MCF 10A (cell line): ENCODE measurements around the gene GPS1. TPM values are rescaled to one million over a fixed set of nuclear protein-coding genes. Genes with fewer than 3 reads are reported as not detected.

ENCODE experiments used
- BruUV-seq: library from RNA; stranded (reverse); fragments of 400-500 nt; replicated peaks from 2 replicates; lab custom pipeline; 2021; lab: Mats Ljungman, UMichigan
- CTCF ChIA-PET: fragments of 300-600 bp; sonication (Branson Sonifier 250); formaldehyde crosslinking; extraction: SDS; loops from one replicate; lab custom pipeline; 2021; ENCODE audit warnings: antibody characterized with exemption, inconsistent platforms; lab: Yijun Ruan, JAX
- POLR2A ChIA-PET: fragments of 300-600, 350-650 bp; sonication (Branson Sonifier 250); formaldehyde crosslinking; extraction: SDS; loops from one replicate; lab custom pipeline; 2020; ENCODE audit warnings: antibody characterized with exemption, inconsistent platforms; lab: Yijun Ruan, JAX
- DNase-seq: peaks from one replicate; pipeline ENCODE4 v3.0.0-alpha.2; 2018; ENCODE audit not compliant: unreplicated experiment
- H3K27ac Mint-ChIP-seq: one replicate; pipeline ENCODE4 v1.8.0; 2022; ENCODE audit warnings: mild to moderate bottlenecking, low read depth, mixed read lengths; ENCODE audit not compliant: unreplicated experiment
- H3K27me3 Mint-ChIP-seq: one replicate; pipeline ENCODE4 v1.8.0; 2022; ENCODE audit warnings: mixed read lengths; ENCODE audit not compliant: insufficient read depth, unreplicated experiment
- H3K36me3 Mint-ChIP-seq: one replicate; pipeline ENCODE4 v1.8.0; 2022; ENCODE audit warnings: mild to moderate bottlenecking, moderate library complexity, mixed read lengths; ENCODE audit not compliant: insufficient read depth, unreplicated experiment
- H3K4me1 Mint-ChIP-seq: one replicate; pipeline ENCODE4 v1.8.0; 2022; ENCODE audit warnings: mixed read lengths; ENCODE audit not compliant: insufficient read depth, unreplicated experiment
- H3K4me3 Mint-ChIP-seq: one replicate; pipeline ENCODE4 v1.8.0; 2022; ENCODE audit warnings: mild to moderate bottlenecking, moderate library complexity, mixed read lengths; ENCODE audit not compliant: unreplicated experiment
- H3K9me3 Mint-ChIP-seq: one replicate; pipeline ENCODE4 v1.8.0; 2022; ENCODE audit warnings: mixed read lengths; ENCODE audit not compliant: unreplicated experiment
- CTCF ChIP-seq: fragments of 200-600 bp; IDR thresholded peaks from one replicate; pipeline ENCODE4 v1.8.0; 2022; ENCODE audit warnings: antibody characterized with exemption, mild to moderate bottlenecking; ENCODE audit not compliant: unreplicated experiment
- intact Hi-C: fragments of 100-400 bp; cut with micrococcal nuclease; formaldehyde crosslinking; loops from 2 replicates; pipeline ENCODE4 v1.14.1; 2022
- total RNA-seq: library from RNA; stranded (reverse); gene quantifications from 2 replicates; pipeline ENCODE4 v1.2.3, GENCODE V29; 2022

GPS1 gene
- total RNA-seq, 1 experiment from 2014 or later = 100 TPM

GRCh38 chr17:82029391-82029790 is 22.3 kb upstream of the GPS1 start:
- H3K27ac Mint-ChIP-seq = no peak overlapping the region
- no peak for DNase-seq
- H3K36me3 Mint-ChIP-seq = peaks cover 5% of the 10 kb centered on the region
- POLR2A ChIA-PET = interaction anchor here (1.4 to 1.7 kb wide), 2 partner anchors 9 to 49 kb away, joined by 4 read pairs; partner anchors contain the start of gene DCXR
- BruUV-seq = no TSS peak
- no peaks in the 10 kb centered on the region for H3K4me1 Mint-ChIP-seq
- peak overlapping the region; percentile 78 for H3K4me3 Mint-ChIP-seq
- intact Hi-C loops = no loop called here
- CTCF ChIA-PET = interaction anchor here (0.6 to 2.3 kb wide), 6 partner anchors 9 to 125 kb away, joined by 3 to 13 read pairs (median 4); no protein-coding TSS in a partner anchor
- H3K27me3 Mint-ChIP-seq = no peaks in the 10 kb centered on the region
- no peaks in the 10 kb centered on the region for H3K9me3 Mint-ChIP-seq
- no peak for TF ChIP-seq CTCF

- no peak for TF ChIP-seq CTCF
- Mint-ChIP-seq H3K27ac (no peak overlapping the region), H3K27me3 (no peaks in the 10 kb centered on the region), H3K4me3 (peak overlapping the region; percentile 78), H3K9me3 (no peaks in the 10 kb centered on the region), H3K36me3 (peaks cover 5% of the 10 kb centered on the region), H3K4me1 (no peaks in the 10 kb centered on the region)
- POLR2A ChIA-PET = interaction anchor here (0.6 to 1.7 kb wide), 7 partner anchors 8 to 223 kb away, joined by 3 to 4 read pairs (median 3); partner anchors contain the start of genes DCXR and FASN
- BruUV-seq = no TSS peak
- intact Hi-C loops = loop anchor here (2.0 to 10.0 kb wide), 3 partner anchors 65 to 215 kb away; partner anchors contain the start of gene FASN
- CTCF ChIA-PET = interaction anchor here (0.5 to 2.3 kb wide), 9 partner anchors 10 to 1574 kb away, joined by 3 to 13 read pairs (median 3); no protein-coding TSS in a partner anchor
- DNase-seq = no peak
Observed at GRCh38 chr17:82029990-82030469, 21.7 kb upstream of the GPS1 start.

- Mint-ChIP-seq H3K4me1 (no peaks in the 10 kb centered on the region), H3K9me3 (no peaks in the 10 kb centered on the region), H3K27ac (peak overlapping the region; percentile 35), H3K36me3 (peaks cover 5% of the 10 kb centered on the region), H3K4me3 (peak overlapping the region; percentile 78), H3K27me3 (no peaks in the 10 kb centered on the region)
- intact Hi-C loops = loop anchor here (2.0 to 10.0 kb wide), 3 partner anchors 64 to 214 kb away; partner anchors contain the start of gene FASN
- DNase-seq = peak; percentile 83
- peak; percentile 98 for TF ChIP-seq CTCF
- CTCF ChIA-PET = interaction anchor here (0.5 to 2.3 kb wide), 12 partner anchors 10 to 1575 kb away, joined by 3 to 13 read pairs (median 3); no protein-coding TSS in a partner anchor
- POLR2A ChIA-PET = interaction anchor here (0.6 to 1.7 kb wide), 10 partner anchors 7 to 267 kb away, joined by 3 to 4 read pairs (median 3); partner anchors contain the start of genes CENPX, DCXR, FASN and LRRC45
- no TSS peak for BruUV-seq
Observed at GRCh38 chr17:82030470-82031302, 21.0 kb upstream of the GPS1 start.
